Measurements from ENCODE around the gene BBS9. TPM values are rescaled to one million over a fixed set of nuclear protein-coding genes. Genes with fewer than 3 reads are reported as not detected.

The BBS9 gene
- total and polyA plus RNA-seq, 2 experiments from 2014 or later, result 27.2 to 66.1 TPM

DNA sequence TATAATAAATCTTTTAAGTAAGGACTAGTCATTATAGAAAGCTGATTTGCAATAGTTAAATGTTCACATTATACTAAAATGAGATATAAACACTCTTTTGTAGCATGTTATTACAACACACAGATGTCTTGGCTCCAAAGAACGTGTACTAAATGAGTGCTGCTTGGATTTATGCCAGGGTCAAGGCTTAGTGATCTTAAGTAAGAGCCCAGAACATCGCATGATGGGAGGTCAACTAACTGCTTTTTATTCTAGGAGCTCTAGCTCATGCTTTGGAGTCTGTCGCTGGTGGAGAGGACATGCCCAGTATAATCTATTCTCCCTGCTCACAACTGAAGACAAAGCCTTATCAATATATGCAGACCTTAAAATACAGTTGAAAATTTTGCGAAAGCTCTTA lies 315.1 kb downstream of the BBS9 start:
- H3K4me1 ChIP-seq (ENCODE audit: insufficient read depth), result 0 out of 2 replicates have a peak, but pooled peaks cover 5% of the 10 kb centered on the region
- no peak for TF ChIP-seq CREB1 (CRISPR knock-in tag; IDR thresholded peaks at IDR 0.05; ENCODE audit: low read depth)
- TF ChIP-seq, protein P1, sequence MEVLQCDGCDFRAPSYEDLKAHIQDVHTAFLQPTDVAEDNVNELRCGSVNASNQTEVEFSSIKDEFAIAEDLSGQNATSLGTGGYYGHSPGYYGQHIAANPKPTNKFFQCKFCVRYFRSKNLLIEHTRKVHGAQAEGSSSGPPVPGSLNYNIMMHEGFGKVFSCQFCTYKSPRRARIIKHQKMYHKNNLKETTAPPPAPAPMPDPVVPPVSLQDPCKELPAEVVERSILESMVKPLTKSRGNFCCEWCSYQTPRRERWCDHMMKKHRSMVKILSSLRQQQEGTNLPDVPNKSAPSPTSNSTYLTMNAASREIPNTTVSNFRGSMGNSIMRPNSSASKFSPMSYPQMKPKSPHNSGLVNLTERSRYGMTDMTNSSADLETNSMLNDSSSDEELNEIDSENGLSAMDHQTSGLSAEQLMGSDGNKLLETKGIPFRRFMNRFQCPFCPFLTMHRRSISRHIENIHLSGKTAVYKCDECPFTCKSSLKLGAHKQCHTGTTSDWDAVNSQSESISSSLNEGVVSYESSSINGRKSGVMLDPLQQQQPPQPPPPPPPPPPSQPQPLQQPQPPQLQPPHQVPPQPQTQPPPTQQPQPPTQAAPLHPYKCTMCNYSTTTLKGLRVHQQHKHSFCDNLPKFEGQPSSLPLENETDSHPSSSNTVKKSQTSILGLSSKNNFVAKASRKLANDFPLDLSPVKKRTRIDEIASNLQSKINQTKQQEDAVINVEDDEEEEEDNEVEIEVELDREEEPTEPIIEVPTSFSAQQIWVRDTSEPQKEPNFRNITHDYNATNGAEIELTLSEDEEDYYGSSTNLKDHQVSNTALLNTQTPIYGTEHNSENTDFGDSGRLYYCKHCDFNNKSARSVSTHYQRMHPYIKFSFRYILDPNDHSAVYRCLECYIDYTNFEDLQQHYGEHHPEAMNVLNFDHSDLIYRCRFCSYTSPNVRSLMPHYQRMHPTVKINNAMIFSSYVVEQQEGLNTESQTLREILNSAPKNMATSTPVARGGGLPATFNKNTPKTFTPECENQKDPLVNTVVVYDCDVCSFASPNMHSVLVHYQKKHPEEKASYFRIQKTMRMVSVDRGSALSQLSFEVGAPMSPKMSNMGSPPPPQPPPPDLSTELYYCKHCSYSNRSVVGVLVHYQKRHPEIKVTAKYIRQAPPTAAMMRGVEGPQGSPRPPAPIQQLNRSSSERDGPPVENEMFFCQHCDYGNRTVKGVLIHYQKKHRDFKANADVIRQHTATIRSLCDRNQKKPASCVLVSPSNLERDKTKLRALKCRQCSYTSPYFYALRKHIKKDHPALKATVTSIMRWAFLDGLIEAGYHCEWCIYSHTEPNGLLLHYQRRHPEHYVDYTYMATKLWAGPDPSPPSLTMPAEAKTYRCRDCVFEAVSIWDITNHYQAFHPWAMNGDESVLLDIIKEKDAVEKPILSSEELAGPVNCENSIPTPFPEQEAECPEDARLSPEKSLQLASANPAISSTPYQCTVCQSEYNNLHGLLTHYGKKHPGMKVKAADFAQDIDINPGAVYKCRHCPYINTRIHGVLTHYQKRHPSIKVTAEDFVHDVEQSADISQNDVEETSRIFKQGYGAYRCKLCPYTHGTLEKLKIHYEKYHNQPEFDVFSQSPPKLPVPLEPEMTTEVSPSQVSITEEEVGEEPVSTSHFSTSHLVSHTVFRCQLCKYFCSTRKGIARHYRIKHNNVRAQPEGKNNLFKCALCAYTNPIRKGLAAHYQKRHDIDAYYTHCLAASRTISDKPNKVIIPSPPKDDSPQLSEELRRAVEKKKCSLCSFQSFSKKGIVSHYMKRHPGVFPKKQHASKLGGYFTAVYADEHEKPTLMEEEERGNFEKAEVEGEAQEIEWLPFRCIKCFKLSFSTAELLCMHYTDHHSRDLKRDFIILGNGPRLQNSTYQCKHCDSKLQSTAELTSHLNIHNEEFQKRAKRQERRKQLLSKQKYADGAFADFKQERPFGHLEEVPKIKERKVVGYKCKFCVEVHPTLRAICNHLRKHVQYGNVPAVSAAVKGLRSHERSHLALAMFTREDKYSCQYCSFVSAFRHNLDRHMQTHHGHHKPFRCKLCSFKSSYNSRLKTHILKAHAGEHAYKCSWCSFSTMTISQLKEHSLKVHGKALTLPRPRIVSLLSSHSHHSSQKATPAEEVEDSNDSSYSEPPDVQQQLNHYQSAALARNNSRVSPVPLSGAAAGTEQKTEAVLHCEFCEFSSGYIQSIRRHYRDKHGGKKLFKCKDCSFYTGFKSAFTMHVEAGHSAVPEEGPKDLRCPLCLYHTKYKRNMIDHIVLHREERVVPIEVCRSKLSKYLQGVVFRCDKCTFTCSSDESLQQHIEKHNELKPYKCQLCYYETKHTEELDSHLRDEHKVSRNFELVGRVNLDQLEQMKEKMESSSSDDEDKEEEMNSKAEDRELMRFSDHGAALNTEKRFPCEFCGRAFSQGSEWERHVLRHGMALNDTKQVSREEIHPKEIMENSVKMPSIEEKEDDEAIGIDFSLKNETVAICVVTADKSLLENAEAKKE (CRISPR knock-in tag; IDR thresholded peaks at IDR 0.05), result no peak
- TF ChIP-seq, protein P2, sequence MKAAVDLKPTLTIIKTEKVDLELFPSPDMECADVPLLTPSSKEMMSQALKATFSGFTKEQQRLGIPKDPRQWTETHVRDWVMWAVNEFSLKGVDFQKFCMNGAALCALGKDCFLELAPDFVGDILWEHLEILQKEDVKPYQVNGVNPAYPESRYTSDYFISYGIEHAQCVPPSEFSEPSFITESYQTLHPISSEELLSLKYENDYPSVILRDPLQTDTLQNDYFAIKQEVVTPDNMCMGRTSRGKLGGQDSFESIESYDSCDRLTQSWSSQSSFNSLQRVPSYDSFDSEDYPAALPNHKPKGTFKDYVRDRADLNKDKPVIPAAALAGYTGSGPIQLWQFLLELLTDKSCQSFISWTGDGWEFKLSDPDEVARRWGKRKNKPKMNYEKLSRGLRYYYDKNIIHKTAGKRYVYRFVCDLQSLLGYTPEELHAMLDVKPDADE (IDR thresholded peaks at IDR 0.05), result no peak
- TF ChIP-seq, protein P3, sequence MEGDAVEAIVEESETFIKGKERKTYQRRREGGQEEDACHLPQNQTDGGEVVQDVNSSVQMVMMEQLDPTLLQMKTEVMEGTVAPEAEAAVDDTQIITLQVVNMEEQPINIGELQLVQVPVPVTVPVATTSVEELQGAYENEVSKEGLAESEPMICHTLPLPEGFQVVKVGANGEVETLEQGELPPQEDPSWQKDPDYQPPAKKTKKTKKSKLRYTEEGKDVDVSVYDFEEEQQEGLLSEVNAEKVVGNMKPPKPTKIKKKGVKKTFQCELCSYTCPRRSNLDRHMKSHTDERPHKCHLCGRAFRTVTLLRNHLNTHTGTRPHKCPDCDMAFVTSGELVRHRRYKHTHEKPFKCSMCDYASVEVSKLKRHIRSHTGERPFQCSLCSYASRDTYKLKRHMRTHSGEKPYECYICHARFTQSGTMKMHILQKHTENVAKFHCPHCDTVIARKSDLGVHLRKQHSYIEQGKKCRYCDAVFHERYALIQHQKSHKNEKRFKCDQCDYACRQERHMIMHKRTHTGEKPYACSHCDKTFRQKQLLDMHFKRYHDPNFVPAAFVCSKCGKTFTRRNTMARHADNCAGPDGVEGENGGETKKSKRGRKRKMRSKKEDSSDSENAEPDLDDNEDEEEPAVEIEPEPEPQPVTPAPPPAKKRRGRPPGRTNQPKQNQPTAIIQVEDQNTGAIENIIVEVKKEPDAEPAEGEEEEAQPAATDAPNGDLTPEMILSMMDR (conservative IDR thresholded peaks at IDR 0.05; ENCODE audit: low read depth in 2 of 2), result no peak
- TF ChIP-seq ZNF114 (CRISPR knock-in tag; IDR thresholded peaks at IDR 0.05), result no peak
- TF ChIP-seq EZH2phosphoT487 (IDR thresholded peaks at IDR 0.05; ENCODE audit: unreplicated experiment), result no peak
- TF ChIP-seq STAT1 (IDR thresholded peaks at IDR 0.05; ENCODE audit: unreplicated experiment), result no peak
- TF ChIP-seq JUNB (IDR thresholded peaks at IDR 0.05; ENCODE audit: unreplicated experiment), result no peak
- TF ChIP-seq, protein P4, sequence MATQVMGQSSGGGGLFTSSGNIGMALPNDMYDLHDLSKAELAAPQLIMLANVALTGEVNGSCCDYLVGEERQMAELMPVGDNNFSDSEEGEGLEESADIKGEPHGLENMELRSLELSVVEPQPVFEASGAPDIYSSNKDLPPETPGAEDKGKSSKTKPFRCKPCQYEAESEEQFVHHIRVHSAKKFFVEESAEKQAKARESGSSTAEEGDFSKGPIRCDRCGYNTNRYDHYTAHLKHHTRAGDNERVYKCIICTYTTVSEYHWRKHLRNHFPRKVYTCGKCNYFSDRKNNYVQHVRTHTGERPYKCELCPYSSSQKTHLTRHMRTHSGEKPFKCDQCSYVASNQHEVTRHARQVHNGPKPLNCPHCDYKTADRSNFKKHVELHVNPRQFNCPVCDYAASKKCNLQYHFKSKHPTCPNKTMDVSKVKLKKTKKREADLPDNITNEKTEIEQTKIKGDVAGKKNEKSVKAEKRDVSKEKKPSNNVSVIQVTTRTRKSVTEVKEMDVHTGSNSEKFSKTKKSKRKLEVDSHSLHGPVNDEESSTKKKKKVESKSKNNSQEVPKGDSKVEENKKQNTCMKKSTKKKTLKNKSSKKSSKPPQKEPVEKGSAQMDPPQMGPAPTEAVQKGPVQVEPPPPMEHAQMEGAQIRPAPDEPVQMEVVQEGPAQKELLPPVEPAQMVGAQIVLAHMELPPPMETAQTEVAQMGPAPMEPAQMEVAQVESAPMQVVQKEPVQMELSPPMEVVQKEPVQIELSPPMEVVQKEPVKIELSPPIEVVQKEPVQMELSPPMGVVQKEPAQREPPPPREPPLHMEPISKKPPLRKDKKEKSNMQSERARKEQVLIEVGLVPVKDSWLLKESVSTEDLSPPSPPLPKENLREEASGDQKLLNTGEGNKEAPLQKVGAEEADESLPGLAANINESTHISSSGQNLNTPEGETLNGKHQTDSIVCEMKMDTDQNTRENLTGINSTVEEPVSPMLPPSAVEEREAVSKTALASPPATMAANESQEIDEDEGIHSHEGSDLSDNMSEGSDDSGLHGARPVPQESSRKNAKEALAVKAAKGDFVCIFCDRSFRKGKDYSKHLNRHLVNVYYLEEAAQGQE (IDR thresholded peaks at IDR 0.05; ENCODE audit: unreplicated experiment), result no peak
- TF ChIP-seq NANOG (IDR thresholded peaks at IDR 0.05; ENCODE audit: borderline replicate concordance), result no peak
- no peak for TF ChIP-seq EZH2 (IDR thresholded peaks at IDR 0.05; ENCODE audit: low read depth, unreplicated experiment)
- TF ChIP-seq POLR2AphosphoS5 (IDR thresholded peaks at IDR 0.05; ENCODE audit: low read depth), result no peak
- no peak for TF ChIP-seq ZNF331 (CRISPR knock-in tag; IDR thresholded peaks at IDR 0.05; ENCODE audit: low read depth)
- H3K4me2 ChIP-seq, result no peak overlapping the region
- no peaks in the 10 kb centered on the region for H4K20me1 ChIP-seq (replicated peaks; ENCODE audit: insufficient read depth)
- Mint-ChIP-seq H3K4me1 (peaks cover 13% of the 10 kb centered on the region; the same call in 2 of the 3 replicates), H3K36me3 (ENCODE audit: low read depth) (no peaks in the 10 kb centered on the region), H3K27me3 (ENCODE audit: insufficient read depth, low read depth, poor library complexity) (no peaks in the 10 kb centered on the region), H3K9me3 (no peaks in the 10 kb centered on the region), H3K27ac (no peak overlapping the region), H3K4me3 (no peak overlapping the region)
- no peaks in the 10 kb centered on the region for H3K9me2 ChIP-seq (ENCODE audit: insufficient read depth)
- no peak overlapping the region for H3K4me3 ChIP-seq
- no peak overlapping the region for H3K27ac ChIP-seq (ENCODE audit: low read depth)
- no peaks in the 10 kb centered on the region for H3K36me3 ChIP-seq (ENCODE audit: insufficient read depth)
- no peaks in the 10 kb centered on the region for H3K27me3 ChIP-seq (ENCODE audit: insufficient read depth)
- no peak overlapping the region for H2AFZ ChIP-seq
- H3K79me2 ChIP-seq (replicated peaks; ENCODE audit: insufficient read depth), result no peaks in the 10 kb centered on the region
- ATAC-seq (no peak), DNase-seq (ENCODE audit: low spot score) (no peak)
- H3F3A ChIP-seq (replicated peaks; ENCODE audit: low read depth), result no peaks in the 10 kb centered on the region

All from GM23338 (cell line).